Panc1 (cell line): ENCODE measurements around the gene CLRN1. TPM values are rescaled to one million over a fixed set of nuclear protein-coding genes. Genes with fewer than 3 reads are reported as not detected.

Source experiments
- ATAC-seq: fragments of 200-7000 bp; cut with Tn5 transposase; 2 replicates; pipeline ENCODE4 v1.9.1; 2020; ENCODE audit warnings: mild to moderate bottlenecking, moderate library complexity
- BruUV-seq: library from RNA; stranded (reverse); fragments of 400-500 nt; replicated peaks from 2 replicates; lab custom pipeline; 2021; lab: Mats Ljungman, UMichigan
- CTCF ChIA-PET: fragments of 300-600 bp; sonication (Branson Sonifier 250); formaldehyde crosslinking; loops from one replicate; lab custom pipeline; 2022; ENCODE audit warnings: antibody characterized with exemption; lab: Charles Lee
- POLR2A ChIA-PET: fragments of 300-600 bp; sonication (Branson Sonifier 250); formaldehyde crosslinking; loops from one replicate; lab custom pipeline; 2022; ENCODE audit warnings: antibody characterized with exemption; lab: Charles Lee
- DNase-seq: peaks from one replicate; pipeline ENCODE4 v3.0.0-alpha.2; 2010; ENCODE audit warnings: low read depth, low spot score
- H3K27ac ChIP-seq: 2 replicates; pipeline ENCODE4 v1.5.1; 2011; ENCODE audit warnings: mild to moderate bottlenecking, low read length, inconsistent platforms
- H3K27me3 ChIP-seq: fragments of 200-500 bp; sonication (Bioruptor generic); 2 replicates; pipeline ENCODE4 v1.6.0; 2014; ENCODE audit warnings: low read length, inconsistent platforms; ENCODE audit not compliant: control insufficient read depth, insufficient read depth
- H3K36me3 ChIP-seq: fragments of 200-500 bp; sonication (Bioruptor generic); 2 replicates; pipeline ENCODE4 v1.5.1; 2014; ENCODE audit warnings: inconsistent platforms, mild to moderate bottlenecking, low read length, moderate library complexity; ENCODE audit not compliant: control insufficient read depth, insufficient read depth
- H3K4me1 ChIP-seq: 2 replicates; pipeline ENCODE4 v1.5.1; 2011; ENCODE audit warnings: inconsistent platforms, mild to moderate bottlenecking, low read length, moderate library complexity; ENCODE audit not compliant: control insufficient read depth, insufficient read depth
- H3K4me3 ChIP-seq, 2 experiments: 2 replicates each; pipeline ENCODE4 v1.5.1; 2011 to 2012; ENCODE audit warnings: low read depth in 2 of 2, low read length in 2 of 2, mild to moderate bottlenecking in 2 of 2, inconsistent platforms in 1 of 2, moderate library complexity in 1 of 2
- H3K9me3 ChIP-seq: fragments of 200-500 bp; sonication (Bioruptor generic); 2 replicates; pipeline ENCODE4 v1.5.1; 2014; ENCODE audit warnings: low read depth, mild to moderate bottlenecking, inconsistent platforms, low read length, moderate library complexity; ENCODE audit not compliant: control insufficient read depth, insufficient read depth
- POLR2AphosphoS5 ChIP-seq: IDR thresholded peaks from 2 replicates; pipeline ENCODE4 v1.6.1; 2012; ENCODE audit warnings: mild to moderate bottlenecking, low read depth, low read length, moderate library complexity
- SIN3A ChIP-seq: IDR thresholded peaks from 2 replicates; pipeline ENCODE4 v1.6.1; 2012; ENCODE audit warnings: low read depth, mild to moderate bottlenecking, low read length, moderate library complexity, borderline replicate concordance; ENCODE audit not compliant: insufficient read depth
- TCF7L2 ChIP-seq: IDR thresholded peaks from 2 replicates; pipeline ENCODE4 v1.6.1; 2011; ENCODE audit warnings: mild to moderate bottlenecking, low read depth, low read length, inconsistent platforms
- in situ Hi-C: cut with HindIII; loops from 2 replicates; pipeline ENCODE4 v1.10.0; 2016; ENCODE audit warnings: low sequenced_read_pairs, low pct_unique_long_range_greater_than_20kb
- intact Hi-C: fragments of 100-400 bp; cut with micrococcal nuclease; formaldehyde crosslinking; loops from one replicate; pipeline ENCODE4 v1.10.0; 2022; ENCODE audit not compliant: unreplicated experiment
- total RNA-seq: library from RNA; stranded (reverse); gene quantifications from one replicate; pipeline ENCODE4 v1.2.1, GENCODE V29; 2021; ENCODE audit not compliant: unreplicated experiment
- TF ChIP-seq, protein P1 (sequence below), 2 experiments: IDR thresholded peaks; 2 replicates each; pipeline ENCODE4 v1.6.1; 2011 to 2012; ENCODE audit warnings: low read depth in 2 of 2, control low read depth in 1 of 2, low read length in 1 of 2, mild to moderate bottlenecking in 1 of 2, moderate library complexity in 1 of 2; ENCODE audit not compliant: insufficient read depth in 1 of 2
- TF ChIP-seq, protein P2 (sequence below): fragments of 450-650 bp; IDR thresholded peaks from 2 replicates; pipeline ENCODE4 v1.5.1; 2017; ENCODE audit warnings: mild to moderate bottlenecking

The CLRN1 gene
- total RNA-seq, 1 experiment from 2014 or later: not detected

DNA sequence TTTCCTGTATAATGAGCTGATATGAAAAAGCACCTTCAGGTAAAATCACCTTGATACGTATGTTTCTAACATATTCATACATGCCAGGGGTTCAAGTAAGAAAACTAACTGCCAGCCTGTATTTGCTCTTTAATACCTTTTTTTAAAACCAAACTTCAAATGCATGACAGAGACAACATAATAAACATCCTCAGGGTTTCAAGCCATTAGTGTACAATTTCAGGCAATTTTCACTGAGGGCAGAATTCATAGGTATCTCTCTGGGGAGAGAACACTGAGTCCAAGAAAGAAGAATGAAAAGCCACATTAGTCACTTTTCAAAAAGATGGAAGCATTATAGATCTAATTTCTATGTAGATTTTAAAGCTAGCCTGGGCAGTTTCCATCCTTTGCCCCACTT is 94.2 kb downstream of the CLRN1 start:
- H3K9me3 ChIP-seq: no peaks in the 10 kb centered on the region
- no peaks in the 10 kb centered on the region for H3K36me3 ChIP-seq
- no peak overlapping the region for H3K27ac ChIP-seq
- intact Hi-C loops: no loop called here
- in situ Hi-C loops: no loop called here
- TF ChIP-seq TCF7L2 (no peak), SIN3A (no peak), POLR2AphosphoS5 (no peak)
- TF ChIP-seq, protein P1, sequence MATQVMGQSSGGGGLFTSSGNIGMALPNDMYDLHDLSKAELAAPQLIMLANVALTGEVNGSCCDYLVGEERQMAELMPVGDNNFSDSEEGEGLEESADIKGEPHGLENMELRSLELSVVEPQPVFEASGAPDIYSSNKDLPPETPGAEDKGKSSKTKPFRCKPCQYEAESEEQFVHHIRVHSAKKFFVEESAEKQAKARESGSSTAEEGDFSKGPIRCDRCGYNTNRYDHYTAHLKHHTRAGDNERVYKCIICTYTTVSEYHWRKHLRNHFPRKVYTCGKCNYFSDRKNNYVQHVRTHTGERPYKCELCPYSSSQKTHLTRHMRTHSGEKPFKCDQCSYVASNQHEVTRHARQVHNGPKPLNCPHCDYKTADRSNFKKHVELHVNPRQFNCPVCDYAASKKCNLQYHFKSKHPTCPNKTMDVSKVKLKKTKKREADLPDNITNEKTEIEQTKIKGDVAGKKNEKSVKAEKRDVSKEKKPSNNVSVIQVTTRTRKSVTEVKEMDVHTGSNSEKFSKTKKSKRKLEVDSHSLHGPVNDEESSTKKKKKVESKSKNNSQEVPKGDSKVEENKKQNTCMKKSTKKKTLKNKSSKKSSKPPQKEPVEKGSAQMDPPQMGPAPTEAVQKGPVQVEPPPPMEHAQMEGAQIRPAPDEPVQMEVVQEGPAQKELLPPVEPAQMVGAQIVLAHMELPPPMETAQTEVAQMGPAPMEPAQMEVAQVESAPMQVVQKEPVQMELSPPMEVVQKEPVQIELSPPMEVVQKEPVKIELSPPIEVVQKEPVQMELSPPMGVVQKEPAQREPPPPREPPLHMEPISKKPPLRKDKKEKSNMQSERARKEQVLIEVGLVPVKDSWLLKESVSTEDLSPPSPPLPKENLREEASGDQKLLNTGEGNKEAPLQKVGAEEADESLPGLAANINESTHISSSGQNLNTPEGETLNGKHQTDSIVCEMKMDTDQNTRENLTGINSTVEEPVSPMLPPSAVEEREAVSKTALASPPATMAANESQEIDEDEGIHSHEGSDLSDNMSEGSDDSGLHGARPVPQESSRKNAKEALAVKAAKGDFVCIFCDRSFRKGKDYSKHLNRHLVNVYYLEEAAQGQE (IDR thresholded peaks at IDR 0.05; ENCODE audit: insufficient read depth in 1 of 2, low read depth in 2 of 2, low read length in 1 of 2): no peak
- TF ChIP-seq, protein P2, sequence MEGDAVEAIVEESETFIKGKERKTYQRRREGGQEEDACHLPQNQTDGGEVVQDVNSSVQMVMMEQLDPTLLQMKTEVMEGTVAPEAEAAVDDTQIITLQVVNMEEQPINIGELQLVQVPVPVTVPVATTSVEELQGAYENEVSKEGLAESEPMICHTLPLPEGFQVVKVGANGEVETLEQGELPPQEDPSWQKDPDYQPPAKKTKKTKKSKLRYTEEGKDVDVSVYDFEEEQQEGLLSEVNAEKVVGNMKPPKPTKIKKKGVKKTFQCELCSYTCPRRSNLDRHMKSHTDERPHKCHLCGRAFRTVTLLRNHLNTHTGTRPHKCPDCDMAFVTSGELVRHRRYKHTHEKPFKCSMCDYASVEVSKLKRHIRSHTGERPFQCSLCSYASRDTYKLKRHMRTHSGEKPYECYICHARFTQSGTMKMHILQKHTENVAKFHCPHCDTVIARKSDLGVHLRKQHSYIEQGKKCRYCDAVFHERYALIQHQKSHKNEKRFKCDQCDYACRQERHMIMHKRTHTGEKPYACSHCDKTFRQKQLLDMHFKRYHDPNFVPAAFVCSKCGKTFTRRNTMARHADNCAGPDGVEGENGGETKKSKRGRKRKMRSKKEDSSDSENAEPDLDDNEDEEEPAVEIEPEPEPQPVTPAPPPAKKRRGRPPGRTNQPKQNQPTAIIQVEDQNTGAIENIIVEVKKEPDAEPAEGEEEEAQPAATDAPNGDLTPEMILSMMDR: no peak
- DNase-seq (no peak), ATAC-seq (no peak)
- no peak overlapping the region for H3K4me3 ChIP-seq
- ChIA-PET POLR2A (no interaction called here), CTCF (no interaction called here)
- H3K4me1 ChIP-seq: no peaks in the 10 kb centered on the region
- BruUV-seq: no TSS peak
- H3K27me3 ChIP-seq: peaks cover 33% of the 10 kb centered on the region

DNA sequence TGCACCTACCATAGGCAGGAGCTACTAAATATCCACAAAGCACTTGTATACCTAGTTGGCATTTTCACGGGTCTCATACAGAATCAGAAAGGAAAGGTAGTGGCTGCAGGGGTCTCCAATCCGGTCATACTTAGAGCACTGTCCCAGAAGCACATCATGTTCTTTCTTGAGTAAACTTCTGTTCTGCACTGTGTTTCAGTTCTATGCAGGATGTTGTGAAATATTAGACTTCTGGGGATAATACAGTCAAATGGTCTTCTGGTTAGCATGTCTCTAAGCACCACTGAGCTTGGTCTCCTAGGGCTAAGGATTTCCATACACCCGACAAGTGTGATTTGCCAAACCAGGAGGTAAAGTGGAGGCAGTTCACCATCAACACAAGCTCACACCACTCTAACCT is 95.2 kb downstream of the CLRN1 start:
- intact Hi-C loops (no loop called here), in situ Hi-C loops (no loop called here)
- ChIA-PET POLR2A (no interaction called here), CTCF (no interaction called here)
- ATAC-seq (no peak), DNase-seq (no peak)
- Histone ChIP-seq H3K36me3 (no peaks in the 10 kb centered on the region), H3K27me3 (peaks cover 25% of the 10 kb centered on the region), H3K9me3 (no peaks in the 10 kb centered on the region), H3K4me1 (no peaks in the 10 kb centered on the region), H3K27ac (no peak overlapping the region), H3K4me3 (no peak overlapping the region)
- TF ChIP-seq TCF7L2 (no peak), SIN3A (no peak), POLR2AphosphoS5 (no peak)
- TF ChIP-seq, protein P1 (IDR thresholded peaks at IDR 0.05; ENCODE audit: insufficient read depth in 1 of 2, low read depth in 2 of 2, low read length in 1 of 2): no peak
- no TSS peak for BruUV-seq
